ENCODE measurements around the gene ERMP1.
"Not testable (repeated sequence)": the region's sequence is repeated elsewhere in the genome, so short reads cannot be mapped to it uniquely, and the experiment has no call there.

The ERMP1 gene

DNA sequence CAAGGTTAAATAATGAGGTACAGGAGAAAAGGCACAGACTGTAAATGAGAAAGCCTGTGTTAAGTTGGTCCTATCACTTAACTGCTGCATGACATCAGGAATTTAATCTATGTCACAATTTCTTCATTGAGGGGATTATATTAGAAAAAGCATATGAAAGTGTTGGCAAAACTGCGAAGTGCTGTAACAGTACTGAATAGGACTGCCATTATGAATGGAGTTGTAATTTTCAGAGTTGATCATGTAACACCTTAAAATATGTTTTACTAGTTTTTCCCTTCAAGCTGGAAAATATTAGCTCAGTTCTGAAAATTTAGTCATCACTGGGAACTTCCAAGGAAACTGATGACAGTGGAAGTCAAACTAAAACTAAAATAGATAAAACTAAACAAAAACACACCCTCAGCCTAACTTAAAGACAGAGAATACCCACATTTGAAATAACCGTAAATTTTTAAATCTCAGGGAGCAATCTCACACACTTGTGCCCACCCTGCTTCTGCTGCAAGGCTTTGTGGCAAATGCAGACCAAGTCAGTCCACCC lies 45.1 kb downstream of the ERMP1 start:
- TF ChIP-seq, protein P1, sequence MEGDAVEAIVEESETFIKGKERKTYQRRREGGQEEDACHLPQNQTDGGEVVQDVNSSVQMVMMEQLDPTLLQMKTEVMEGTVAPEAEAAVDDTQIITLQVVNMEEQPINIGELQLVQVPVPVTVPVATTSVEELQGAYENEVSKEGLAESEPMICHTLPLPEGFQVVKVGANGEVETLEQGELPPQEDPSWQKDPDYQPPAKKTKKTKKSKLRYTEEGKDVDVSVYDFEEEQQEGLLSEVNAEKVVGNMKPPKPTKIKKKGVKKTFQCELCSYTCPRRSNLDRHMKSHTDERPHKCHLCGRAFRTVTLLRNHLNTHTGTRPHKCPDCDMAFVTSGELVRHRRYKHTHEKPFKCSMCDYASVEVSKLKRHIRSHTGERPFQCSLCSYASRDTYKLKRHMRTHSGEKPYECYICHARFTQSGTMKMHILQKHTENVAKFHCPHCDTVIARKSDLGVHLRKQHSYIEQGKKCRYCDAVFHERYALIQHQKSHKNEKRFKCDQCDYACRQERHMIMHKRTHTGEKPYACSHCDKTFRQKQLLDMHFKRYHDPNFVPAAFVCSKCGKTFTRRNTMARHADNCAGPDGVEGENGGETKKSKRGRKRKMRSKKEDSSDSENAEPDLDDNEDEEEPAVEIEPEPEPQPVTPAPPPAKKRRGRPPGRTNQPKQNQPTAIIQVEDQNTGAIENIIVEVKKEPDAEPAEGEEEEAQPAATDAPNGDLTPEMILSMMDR (conservative IDR thresholded peaks at IDR 0.05) = no peak
- no peak for TF ChIP-seq ZFX (IDR thresholded peaks at IDR 0.05)

DNA sequence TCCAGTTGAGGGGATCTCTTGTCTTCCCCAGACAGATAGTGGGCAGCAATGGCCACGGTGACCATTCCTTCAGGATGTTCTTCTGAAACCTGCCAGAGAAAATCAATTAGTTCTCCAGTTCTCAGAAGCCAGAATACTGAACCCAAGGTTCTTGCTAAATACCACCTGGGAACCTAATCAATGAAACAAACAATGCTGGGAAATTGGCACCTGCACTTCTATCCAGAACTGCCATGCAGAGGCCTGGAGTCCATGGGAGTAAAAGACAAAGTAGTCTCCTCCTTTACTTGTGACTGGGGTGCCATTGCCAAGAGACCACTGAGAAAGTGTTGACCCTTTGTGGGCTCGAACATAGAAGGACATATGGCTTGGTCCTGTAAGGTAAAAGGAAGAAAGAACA lies 45.7 kb downstream of the ERMP1 start:
- no peak overlapping the region for H3K27ac ChIP-seq
- no peak for TF ChIP-seq ZFX (IDR thresholded peaks at IDR 0.05)
- TF ChIP-seq, protein P1 (conservative IDR thresholded peaks at IDR 0.05) = no peak

More for the DNA sequence above, 45.1 kb downstream of the ERMP1 start:
- H3K27ac ChIP-seq = no peak overlapping the region

DNA sequence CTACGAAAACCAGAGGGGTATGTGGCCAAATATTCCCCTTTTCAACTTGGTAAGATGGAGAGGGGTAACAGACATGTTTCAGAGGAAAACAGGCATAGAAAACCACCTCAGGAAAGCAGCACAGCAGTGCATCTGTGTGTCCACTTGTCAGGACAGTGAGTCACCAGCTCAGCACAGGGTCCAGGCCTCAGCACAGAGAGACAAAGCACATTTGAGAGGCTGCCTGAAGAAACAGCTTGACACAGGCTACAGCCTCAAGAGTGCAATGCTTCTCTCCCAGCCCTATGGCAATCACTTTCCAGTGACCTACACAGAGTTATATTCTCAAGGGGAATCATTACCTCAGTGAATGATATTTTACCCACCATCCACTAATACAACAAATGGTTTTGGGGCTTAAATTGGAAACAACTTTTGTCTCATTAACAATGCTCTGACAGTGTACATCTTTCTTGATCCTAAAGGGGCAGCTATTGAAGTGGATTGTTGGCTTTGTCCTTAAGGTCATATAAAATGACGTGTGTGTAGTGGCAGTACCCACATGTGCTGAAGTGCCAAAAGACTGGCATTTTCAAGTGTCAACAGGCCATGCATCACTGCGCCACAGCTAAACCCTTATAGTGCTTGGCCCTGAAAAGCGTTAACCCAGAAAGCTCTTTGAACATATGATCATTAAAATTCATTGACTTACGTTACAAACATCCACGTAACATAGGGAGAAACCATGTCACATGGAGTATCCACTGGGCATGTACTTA lies 46.4 kb downstream of the ERMP1 start:
- H3K27ac ChIP-seq = no peak overlapping the region
- no peak for TF ChIP-seq ZFX (IDR thresholded peaks at IDR 0.05)
- TF ChIP-seq, protein P1 (conservative IDR thresholded peaks at IDR 0.05) = no peak

DNA sequence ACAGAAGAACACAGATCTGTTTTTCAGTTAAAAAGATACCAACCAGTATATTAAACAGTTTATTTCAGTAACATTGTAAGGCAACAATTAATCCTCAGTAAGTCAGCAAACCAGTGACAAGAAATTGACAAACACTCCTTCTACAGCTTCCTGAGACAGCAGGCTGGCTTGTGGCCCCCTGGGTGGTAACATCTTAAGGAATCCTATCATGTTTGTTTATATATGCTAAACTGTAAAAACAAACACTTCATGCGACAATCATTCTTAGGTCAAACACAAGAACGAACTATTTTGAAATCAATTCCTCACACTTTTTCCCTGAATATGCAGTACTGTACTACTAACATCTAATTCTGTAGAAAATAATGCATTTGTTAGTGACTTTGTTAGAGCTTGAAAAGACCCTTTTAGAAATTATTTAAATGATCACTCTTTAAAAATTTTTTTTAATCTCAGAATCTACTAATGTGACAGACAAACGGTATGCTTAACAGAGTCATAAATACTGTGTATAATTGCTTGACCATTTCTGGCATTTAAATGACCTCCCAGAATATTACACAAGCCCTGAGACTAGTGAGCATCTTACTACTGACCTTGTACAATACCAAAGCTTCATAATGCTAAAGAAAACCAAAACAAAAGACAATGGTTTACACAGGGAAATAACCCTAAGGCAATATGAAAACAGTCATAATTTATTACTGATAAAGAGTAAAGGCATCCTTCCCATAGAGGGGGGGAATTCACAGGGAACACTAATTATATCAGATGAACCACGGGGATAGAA lies 48.2 kb downstream of the ERMP1 start:
- TF ChIP-seq, protein P1 (conservative IDR thresholded peaks at IDR 0.05) = no peak
- TF ChIP-seq ZFX (IDR thresholded peaks at IDR 0.05) = no peak
- H3K27ac ChIP-seq = no peak overlapping the region

DNA sequence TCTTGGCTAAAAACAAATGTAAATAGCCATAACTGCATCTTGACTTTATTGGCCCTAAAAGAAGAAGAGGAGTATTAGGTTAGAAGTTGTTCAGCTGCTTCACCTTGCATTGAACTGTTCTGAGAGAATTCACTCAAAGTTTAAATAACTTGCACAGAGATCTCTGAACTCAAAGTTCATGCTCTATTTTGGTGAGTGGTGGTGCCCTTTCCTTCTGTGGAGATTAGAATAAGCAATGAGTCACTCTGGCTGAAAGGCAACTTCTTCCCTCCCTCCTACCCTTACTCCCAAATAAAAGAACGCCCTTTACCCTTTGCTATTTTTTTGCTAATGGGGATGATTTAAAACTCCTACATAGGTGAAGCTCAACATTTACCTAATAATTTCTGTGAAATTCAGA lies 48.9 kb downstream of the ERMP1 start:
- H3K27ac ChIP-seq = no peak overlapping the region
- TF ChIP-seq, protein P1 (conservative IDR thresholded peaks at IDR 0.05) = no peak
- no peak for TF ChIP-seq ZFX (IDR thresholded peaks at IDR 0.05)

DNA sequence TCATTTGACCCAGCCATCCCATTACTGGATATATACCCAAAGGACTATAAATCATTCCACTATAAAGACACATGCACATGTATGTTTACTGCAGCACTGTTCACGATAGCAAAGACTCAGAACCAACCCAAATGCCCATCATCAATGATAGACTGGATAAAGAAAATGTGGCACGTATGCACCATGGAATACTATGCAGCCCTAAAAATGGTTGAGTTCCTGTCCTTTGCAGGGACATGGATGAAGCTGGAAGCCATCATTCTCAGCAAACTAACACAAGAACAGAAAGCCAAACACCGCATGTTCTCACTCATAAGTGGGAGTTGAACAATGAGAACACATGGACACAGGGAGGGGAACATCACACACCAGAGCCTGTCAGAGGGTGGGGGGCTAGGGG lies 49.5 kb downstream of the ERMP1 start:
- H3K27ac ChIP-seq = not testable (repeated sequence)

DNA sequence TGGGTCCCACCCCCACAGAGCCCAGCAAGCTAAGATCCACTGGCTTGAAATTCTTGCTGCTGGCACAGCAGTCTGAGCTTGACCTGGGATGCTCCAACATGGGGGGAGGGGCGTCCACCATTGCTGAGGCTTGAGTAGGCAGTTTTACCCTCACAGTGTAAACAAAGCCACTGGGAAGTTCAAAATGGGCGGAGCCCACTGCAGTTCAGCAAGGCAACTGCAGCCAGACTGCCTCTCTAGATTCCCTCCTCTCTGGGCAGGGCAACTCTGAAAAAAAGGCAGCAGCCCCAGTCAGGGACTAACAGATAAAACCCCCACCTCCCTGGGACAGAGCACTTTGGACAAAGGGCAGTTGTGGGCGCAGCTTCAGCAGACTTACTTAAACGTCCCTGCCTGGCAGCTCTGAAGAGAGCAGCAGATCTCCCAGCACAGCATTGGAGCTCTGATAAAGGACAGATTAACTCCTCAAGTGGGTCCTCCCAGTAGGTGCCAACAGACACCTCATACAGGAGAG lies 53.2 kb downstream of the ERMP1 start:
- 0 out of 2 replicates have a peak overlapping the region, but pooled peaks have one; percentile 3 for H3K27ac ChIP-seq

DNA sequence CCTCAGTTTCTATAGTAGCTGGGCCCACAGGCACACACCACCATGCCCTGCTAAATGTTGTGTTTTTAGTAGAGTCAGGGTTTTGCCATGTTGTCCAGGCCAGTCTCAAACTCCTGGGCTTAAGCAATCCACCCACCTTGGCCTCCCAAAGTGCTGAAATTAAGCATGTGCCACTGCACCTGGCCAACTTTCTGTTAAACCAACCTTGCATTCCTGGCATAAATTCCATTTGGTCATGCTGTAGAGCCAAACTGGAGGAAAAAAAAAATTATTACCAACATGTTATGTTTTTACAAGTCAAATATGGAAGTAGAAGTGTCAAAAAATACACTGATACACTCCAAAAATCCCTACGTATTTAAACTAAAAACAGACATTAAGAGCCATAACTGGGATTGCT lies 54.1 kb downstream of the ERMP1 start:
- TF ChIP-seq, protein P1 (conservative IDR thresholded peaks at IDR 0.05) = no peak
- no peak for TF ChIP-seq ZFX (IDR thresholded peaks at IDR 0.05)
- H3K27ac ChIP-seq = no peak overlapping the region
